MCF 10A (cell line): ENCODE measurements around the gene ACADM. TPM values are rescaled to one million over a fixed set of nuclear protein-coding genes. Genes with fewer than 3 reads are reported as not detected.
"Not testable (repeated sequence)": the region's sequence is repeated elsewhere in the genome, so short reads cannot be mapped to it uniquely, and the experiment has no call there.

Experiments used
- BruUV-seq: library from RNA; stranded (reverse); fragments of 400-500 nt; replicated peaks from 2 replicates; lab custom pipeline; 2021; lab: Mats Ljungman, UMichigan
- CTCF ChIA-PET: fragments of 300-600 bp; sonication (Branson Sonifier 250); formaldehyde crosslinking; extraction: SDS; loops from one replicate; lab custom pipeline; 2021; ENCODE audit warnings: antibody characterized with exemption, inconsistent platforms; lab: Yijun Ruan, JAX
- POLR2A ChIA-PET: fragments of 300-600, 350-650 bp; sonication (Branson Sonifier 250); formaldehyde crosslinking; extraction: SDS; loops from one replicate; lab custom pipeline; 2020; ENCODE audit warnings: antibody characterized with exemption, inconsistent platforms; lab: Yijun Ruan, JAX
- DNase-seq: peaks from one replicate; pipeline ENCODE4 v3.0.0-alpha.2; 2018; ENCODE audit not compliant: unreplicated experiment
- H3K27ac Mint-ChIP-seq: one replicate; pipeline ENCODE4 v1.8.0; 2022; ENCODE audit warnings: mild to moderate bottlenecking, low read depth, mixed read lengths; ENCODE audit not compliant: unreplicated experiment
- H3K27me3 Mint-ChIP-seq: one replicate; pipeline ENCODE4 v1.8.0; 2022; ENCODE audit warnings: mixed read lengths; ENCODE audit not compliant: insufficient read depth, unreplicated experiment
- H3K36me3 Mint-ChIP-seq: one replicate; pipeline ENCODE4 v1.8.0; 2022; ENCODE audit warnings: mild to moderate bottlenecking, moderate library complexity, mixed read lengths; ENCODE audit not compliant: insufficient read depth, unreplicated experiment
- H3K4me1 Mint-ChIP-seq: one replicate; pipeline ENCODE4 v1.8.0; 2022; ENCODE audit warnings: mixed read lengths; ENCODE audit not compliant: insufficient read depth, unreplicated experiment
- H3K4me3 Mint-ChIP-seq: one replicate; pipeline ENCODE4 v1.8.0; 2022; ENCODE audit warnings: mild to moderate bottlenecking, moderate library complexity, mixed read lengths; ENCODE audit not compliant: unreplicated experiment
- H3K9me3 Mint-ChIP-seq: one replicate; pipeline ENCODE4 v1.8.0; 2022; ENCODE audit warnings: mixed read lengths; ENCODE audit not compliant: unreplicated experiment
- intact Hi-C: fragments of 100-400 bp; cut with micrococcal nuclease; formaldehyde crosslinking; loops from 2 replicates; pipeline ENCODE4 v1.14.1; 2022
- total RNA-seq: library from RNA; stranded (reverse); gene quantifications from 2 replicates; pipeline ENCODE4 v1.2.3, GENCODE V29; 2022
- TF ChIP-seq, protein P1 (sequence below): fragments of 200-600 bp; IDR thresholded peaks from one replicate; pipeline ENCODE4 v1.8.0; 2022; ENCODE audit warnings: antibody characterized with exemption, mild to moderate bottlenecking; ENCODE audit not compliant: unreplicated experiment

Gene ACADM
- total RNA-seq, 1 experiment from 2014 or later, result 35.7 TPM

DNA sequence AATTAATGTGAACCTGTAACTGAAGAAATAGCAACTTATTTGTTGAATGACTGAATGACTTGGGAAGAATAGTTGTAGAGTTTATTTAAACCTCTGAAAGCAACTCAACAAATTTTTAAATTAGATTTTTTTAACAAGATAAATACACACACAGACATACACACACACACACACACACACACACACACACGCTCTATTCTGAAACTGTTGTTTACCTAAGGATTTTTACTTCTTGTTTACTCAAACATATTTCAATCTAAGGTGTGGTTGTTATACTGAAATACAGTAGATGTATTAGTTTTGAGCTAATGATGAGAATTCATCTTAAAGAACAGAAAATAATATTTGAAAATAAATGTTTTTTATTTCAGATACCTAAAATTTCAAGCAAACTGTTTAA is 11.5 kb downstream of the ACADM start:
- Mint-ChIP-seq H3K4me1 (no peaks in the 10 kb centered on the region), H3K9me3 (no peaks in the 10 kb centered on the region), H3K27me3 (no peaks in the 10 kb centered on the region), H3K4me3 (no peak overlapping the region), H3K36me3 (peaks cover 57% of the 10 kb centered on the region), H3K27ac (peak overlapping the region; percentile 31)
- TF ChIP-seq, protein P1, sequence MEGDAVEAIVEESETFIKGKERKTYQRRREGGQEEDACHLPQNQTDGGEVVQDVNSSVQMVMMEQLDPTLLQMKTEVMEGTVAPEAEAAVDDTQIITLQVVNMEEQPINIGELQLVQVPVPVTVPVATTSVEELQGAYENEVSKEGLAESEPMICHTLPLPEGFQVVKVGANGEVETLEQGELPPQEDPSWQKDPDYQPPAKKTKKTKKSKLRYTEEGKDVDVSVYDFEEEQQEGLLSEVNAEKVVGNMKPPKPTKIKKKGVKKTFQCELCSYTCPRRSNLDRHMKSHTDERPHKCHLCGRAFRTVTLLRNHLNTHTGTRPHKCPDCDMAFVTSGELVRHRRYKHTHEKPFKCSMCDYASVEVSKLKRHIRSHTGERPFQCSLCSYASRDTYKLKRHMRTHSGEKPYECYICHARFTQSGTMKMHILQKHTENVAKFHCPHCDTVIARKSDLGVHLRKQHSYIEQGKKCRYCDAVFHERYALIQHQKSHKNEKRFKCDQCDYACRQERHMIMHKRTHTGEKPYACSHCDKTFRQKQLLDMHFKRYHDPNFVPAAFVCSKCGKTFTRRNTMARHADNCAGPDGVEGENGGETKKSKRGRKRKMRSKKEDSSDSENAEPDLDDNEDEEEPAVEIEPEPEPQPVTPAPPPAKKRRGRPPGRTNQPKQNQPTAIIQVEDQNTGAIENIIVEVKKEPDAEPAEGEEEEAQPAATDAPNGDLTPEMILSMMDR, result no peak
- ChIA-PET CTCF (interaction anchor here (0.7 kb wide), 1 partner anchor 728 kb away, joined by 3 read pairs; no protein-coding TSS in a partner anchor), POLR2A (interaction anchor here (0.7 to 1.1 kb wide), 2 partner anchors 11 to 13 kb away, joined by 3 to 5 read pairs; no protein-coding TSS in a partner anchor)
- intact Hi-C loops, result no loop called here
- no TSS peak for BruUV-seq
- no peak for DNase-seq

DNA sequence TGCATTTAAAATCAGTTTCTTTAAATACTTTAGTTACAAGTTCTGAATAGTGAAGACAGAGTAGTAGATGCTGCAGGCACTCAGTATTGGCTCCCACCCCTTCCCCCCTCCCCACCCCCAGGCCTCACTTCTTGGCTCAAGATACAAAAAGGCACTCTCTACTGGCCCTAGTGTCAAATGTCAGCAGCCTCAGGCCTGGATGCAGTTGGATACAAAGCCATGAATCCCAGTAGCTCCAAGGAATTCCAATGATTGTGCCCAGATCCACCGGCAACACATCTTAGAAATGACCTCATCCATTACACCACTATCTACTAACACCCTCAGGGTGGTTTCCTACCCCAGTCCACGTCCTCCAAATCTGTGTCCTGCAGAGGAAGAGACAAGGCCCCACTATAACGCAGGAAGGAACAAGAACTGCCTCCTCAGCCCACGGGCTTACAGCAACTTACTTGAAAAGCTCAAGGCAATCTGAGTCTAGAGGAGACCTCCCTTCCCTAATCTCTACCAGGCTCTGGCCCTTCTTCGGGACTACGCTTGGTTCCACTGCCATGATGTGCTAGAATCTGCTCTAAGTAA is 17.6 kb downstream of the ACADM start:
- TF ChIP-seq, protein P1, result no peak
- Mint-ChIP-seq H3K9me3 (no peaks in the 10 kb centered on the region), H3K27ac (no peak overlapping the region), H3K4me3 (no peak overlapping the region), H3K36me3 (peaks cover 43% of the 10 kb centered on the region), H3K27me3 (no peaks in the 10 kb centered on the region), H3K4me1 (peaks cover 6% of the 10 kb centered on the region)
- intact Hi-C loops, result no loop called here
- DNase-seq, result no peak
- ChIA-PET POLR2A (no interaction called here), CTCF (no interaction called here)
- no TSS peak for BruUV-seq

DNA sequence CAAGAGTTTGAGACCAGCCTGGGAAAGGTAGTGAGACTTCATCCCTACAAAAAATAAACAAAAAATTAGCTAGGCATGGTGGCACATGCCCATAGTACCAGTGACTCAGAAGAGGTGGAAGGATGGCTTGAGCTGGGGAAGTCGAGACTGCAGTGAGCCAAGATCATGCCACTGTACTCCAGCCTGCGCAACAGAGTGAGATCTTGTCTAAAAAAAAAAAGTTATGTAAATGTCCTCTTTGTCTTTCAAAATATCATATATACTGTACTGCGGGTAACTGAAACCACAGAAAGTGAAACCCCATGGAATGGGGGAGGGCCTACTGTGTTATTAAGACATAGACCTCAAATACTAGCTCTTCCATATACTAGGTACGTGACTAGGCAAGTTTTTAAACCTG is 20.8 kb downstream of the ACADM start:
- H3K27me3 Mint-ChIP-seq, result no peaks in the 10 kb centered on the region
- H3K9me3 Mint-ChIP-seq, result no peaks in the 10 kb centered on the region
- ChIA-PET CTCF (interaction anchor here (0.5 to 0.9 kb wide), 2 partner anchors 44 to 693 kb away, joined by 3 read pairs; no protein-coding TSS in a partner anchor), POLR2A (interaction anchor here (0.6 kb wide), 1 partner anchor 727 kb away, joined by 7 read pairs; no protein-coding TSS in a partner anchor)
- peaks cover 28% of the 10 kb centered on the region for H3K36me3 Mint-ChIP-seq
- no TSS peak for BruUV-seq
- peak; percentile 40 for DNase-seq
- peak overlapping the region; percentile 49 for H3K27ac Mint-ChIP-seq
- peaks cover 6% of the 10 kb centered on the region for H3K4me1 Mint-ChIP-seq
- H3K4me3 Mint-ChIP-seq, result no peak overlapping the region
- intact Hi-C loops, result no loop called here
- TF ChIP-seq, protein P1, result no peak

DNA sequence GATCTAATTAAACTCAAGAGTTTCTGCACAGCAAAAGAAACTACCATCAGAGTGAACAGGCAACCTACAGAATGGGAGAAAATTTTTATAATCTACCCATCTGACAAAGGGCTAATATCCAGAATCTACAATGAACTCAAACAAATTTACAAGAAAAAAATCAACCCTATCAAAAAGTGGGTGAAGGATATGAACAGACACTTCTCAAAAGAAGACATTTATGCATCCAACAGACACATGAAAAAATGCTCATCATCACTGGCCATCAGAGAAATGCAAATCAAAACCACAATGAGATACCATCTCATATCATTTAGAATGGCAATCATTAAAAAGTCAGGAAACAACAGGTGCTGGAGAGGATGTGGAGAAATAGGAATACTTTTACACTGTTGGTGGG is 32.7 kb downstream of the ACADM start:
- CTCF ChIA-PET, intact Hi-C loops, H3K4me1 Mint-ChIP-seq, POLR2A ChIA-PET, BruUV-seq, H3K27me3 Mint-ChIP-seq, H3K9me3 Mint-ChIP-seq, DNase-seq, H3K4me3 Mint-ChIP-seq, H3K27ac Mint-ChIP-seq: not testable (repeated sequence)
- peaks cover 56% of the 10 kb centered on the region for H3K36me3 Mint-ChIP-seq

DNA sequence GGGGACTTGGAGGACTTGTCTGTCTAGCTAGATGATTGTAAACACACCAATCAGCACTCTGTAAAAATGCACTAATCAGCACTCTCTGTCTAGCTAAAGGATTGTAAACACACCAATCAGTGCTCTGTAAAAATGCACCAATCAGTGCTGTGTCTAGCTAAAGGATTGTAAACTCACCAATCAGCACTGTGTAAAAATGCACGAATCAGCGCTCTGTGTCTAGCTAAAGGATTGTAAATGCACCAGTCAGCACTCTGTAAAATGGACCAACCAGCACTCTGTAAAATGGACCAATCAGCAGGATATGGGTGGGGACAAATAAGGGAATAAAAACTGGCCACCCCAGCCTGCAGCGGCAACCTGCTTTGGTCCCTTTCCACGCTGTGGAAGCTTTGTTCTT is 34.0 kb downstream of the ACADM start:
- DNase-seq, H3K4me3 Mint-ChIP-seq, H3K9me3 Mint-ChIP-seq, H3K27me3 Mint-ChIP-seq, H3K27ac Mint-ChIP-seq, H3K4me1 Mint-ChIP-seq, intact Hi-C loops, BruUV-seq: not testable (repeated sequence)
- peaks cover 45% of the 10 kb centered on the region for H3K36me3 Mint-ChIP-seq
- POLR2A ChIA-PET, result interaction anchor here (0.7 kb wide), 2 partner anchors 33 to 48 kb away, joined by 3 read pairs; no protein-coding TSS in a partner anchor
- CTCF ChIA-PET, result interaction anchor here (0.6 kb wide), 1 partner anchor 664 kb away, joined by 3 read pairs; no protein-coding TSS in a partner anchor
